ENCODE measurements around the gene CENPW. TPM values are rescaled to one million over a fixed set of nuclear protein-coding genes. Genes with fewer than 3 reads are reported as not detected.

The CENPW gene
- total and polyA plus RNA-seq, 2 experiments from 2014 or later = 7.3 to 21.8 TPM

GRCh38 chr6:126359936-126360537 lies 20.1 kb downstream of the CENPW start:
- Histone ChIP-seq H3K9me3 (ENCODE audit: low read depth) (peaks cover 10% of the 10 kb centered on the region), H3K9me2 (replicated peaks; ENCODE audit: insufficient read depth) (no peaks in the 10 kb centered on the region), H3K4me2 (no peak overlapping the region), H3K4me3 (no peak overlapping the region), H3K79me2 (no peaks in the 10 kb centered on the region), H4K20me1 (ENCODE audit: insufficient read depth, poor library complexity, severe bottlenecking) (no peaks in the 10 kb centered on the region), H3K36me3 (replicated peaks; ENCODE audit: insufficient read depth, low read depth) (no peaks in the 10 kb centered on the region), H2AFZ (no peak overlapping the region), H3K4me1 (ENCODE audit: insufficient read depth) (no peaks in the 10 kb centered on the region), H3K27me3 (no peaks in the 10 kb centered on the region), H3K27ac (no peak overlapping the region)
- 100% methylated on average over 1 of the region's 1 CpG for WGBS (ENCODE audit: low lambda C conversion rate, missing lambda C conversion rate)
- no peak for DNase-seq (ENCODE audit: low spot score)
- TF ChIP-seq CTCF (IDR thresholded peaks at IDR 0.05; ENCODE audit: poor library complexity) (no peak), EZH2 (IDR thresholded peaks at IDR 0.05; ENCODE audit: borderline replicate concordance) (no peak), EZH2phosphoT487 (IDR thresholded peaks at IDR 0.05; ENCODE audit: low read depth, severe bottlenecking, unreplicated experiment) (no peak)

- H3K36me3 ChIP-seq (replicated peaks; ENCODE audit: insufficient read depth, low read depth) = no peaks in the 10 kb centered on the region
- no peaks in the 10 kb centered on the region for H3K79me2 ChIP-seq
- TF ChIP-seq CTCF (IDR thresholded peaks at IDR 0.05; ENCODE audit: poor library complexity) (no peak), EZH2 (IDR thresholded peaks at IDR 0.05; ENCODE audit: borderline replicate concordance) (no peak), EZH2phosphoT487 (IDR thresholded peaks at IDR 0.05; ENCODE audit: low read depth, severe bottlenecking, unreplicated experiment) (no peak)
- WGBS (ENCODE audit: low lambda C conversion rate, missing lambda C conversion rate) = 98% methylated on average over 3 of the region's 3 CpGs
- no peak overlapping the region for H3K27ac ChIP-seq
- no peak for DNase-seq (ENCODE audit: low spot score)
- H3K9me3 ChIP-seq (ENCODE audit: low read depth) = peaks cover 10% of the 10 kb centered on the region
- no peak overlapping the region for H3K4me3 ChIP-seq
- H3K9me2 ChIP-seq (replicated peaks; ENCODE audit: insufficient read depth) = no peaks in the 10 kb centered on the region
- H2AFZ ChIP-seq = no peak overlapping the region
- no peaks in the 10 kb centered on the region for H3K4me1 ChIP-seq (ENCODE audit: insufficient read depth)
- no peaks in the 10 kb centered on the region for H4K20me1 ChIP-seq (ENCODE audit: insufficient read depth, poor library complexity, severe bottlenecking)
- no peaks in the 10 kb centered on the region for H3K27me3 ChIP-seq
- no peak overlapping the region for H3K4me2 ChIP-seq
Measured at GRCh38 chr6:126361832-126362440, 22.0 kb downstream of the CENPW start.

GRCh38 chr6:126367849-126368248 lies 27.9 kb downstream of the CENPW start:
- WGBS (ENCODE audit: low lambda C conversion rate, missing lambda C conversion rate) = 98% methylated on average over 4 of the region's 4 CpGs
- H2AFZ ChIP-seq = no peak overlapping the region
- H3K27ac ChIP-seq = no peak overlapping the region
- H4K20me1 ChIP-seq (ENCODE audit: insufficient read depth, poor library complexity, severe bottlenecking) = no peaks in the 10 kb centered on the region
- no peaks in the 10 kb centered on the region for H3K36me3 ChIP-seq (replicated peaks; ENCODE audit: insufficient read depth, low read depth)
- no peak overlapping the region for H3K4me2 ChIP-seq
- no peaks in the 10 kb centered on the region for H3K79me2 ChIP-seq
- no peaks in the 10 kb centered on the region for H3K9me2 ChIP-seq (replicated peaks; ENCODE audit: insufficient read depth)
- no peaks in the 10 kb centered on the region for H3K27me3 ChIP-seq
- no peak overlapping the region for H3K4me3 ChIP-seq
- no peak for DNase-seq (ENCODE audit: low spot score)
- TF ChIP-seq EZH2 (IDR thresholded peaks at IDR 0.05; ENCODE audit: borderline replicate concordance) (no peak), CTCF (IDR thresholded peaks at IDR 0.05; ENCODE audit: poor library complexity) (no peak), EZH2phosphoT487 (IDR thresholded peaks at IDR 0.05; ENCODE audit: low read depth, severe bottlenecking, unreplicated experiment) (no peak)
- H3K9me3 ChIP-seq (ENCODE audit: low read depth) = no peaks in the 10 kb centered on the region
- no peaks in the 10 kb centered on the region for H3K4me1 ChIP-seq (ENCODE audit: insufficient read depth)

Data from hepatocyte (in vitro differentiated cells).